H9 (cell line): ENCODE data around the gene GRIK1. TPM values are rescaled to one million over a fixed set of nuclear protein-coding genes. Genes with fewer than 3 reads are reported as not detected.

Experiments used
- DNase-seq: peaks from one replicate; pipeline ENCODE4 v3.0.0-alpha.2; 2017
- H2AFZ ChIP-seq: one replicate; pipeline ENCODE4 v1.6.1; 2013; ENCODE audit warnings: mild to moderate bottlenecking, low read length, control low read depth, moderate library complexity
- H2AK5ac ChIP-seq: 2 replicates; pipeline ENCODE4 v1.6.1; 2013; ENCODE audit warnings: low read length, control low read depth, mixed read lengths; ENCODE audit not compliant: insufficient read length
- H2BK120ac ChIP-seq: one replicate; pipeline ENCODE4 v1.6.1; 2013; ENCODE audit warnings: low read depth, mild to moderate bottlenecking, low read length, control low read depth, inconsistent platforms; ENCODE audit not compliant: poor library complexity, severe bottlenecking
- H2BK12ac ChIP-seq: 2 replicates; pipeline ENCODE4 v1.6.1; 2013; ENCODE audit warnings: low read length, control low read depth, mixed read lengths, low read depth; ENCODE audit not compliant: insufficient read length
- H2BK15ac ChIP-seq: 2 replicates; pipeline ENCODE4 v1.6.1; 2013; ENCODE audit warnings: low read depth, low read length, control low read depth
- H2BK20ac ChIP-seq: one replicate; pipeline ENCODE4 v1.6.1; 2013; ENCODE audit warnings: low read depth, mild to moderate bottlenecking, low read length, control low read depth, inconsistent platforms; ENCODE audit not compliant: poor library complexity, severe bottlenecking
- H2BK5ac ChIP-seq: 2 replicates; pipeline ENCODE4 v1.6.1; 2013; ENCODE audit warnings: low read length, control low read depth, mixed read lengths; ENCODE audit not compliant: insufficient read length
- H3K14ac ChIP-seq: 2 replicates; pipeline ENCODE4 v1.6.1; 2013; ENCODE audit warnings: low read length, control low read depth; ENCODE audit not compliant: insufficient read depth
- H3K18ac ChIP-seq: 2 replicates; pipeline ENCODE4 v1.6.1; 2013; ENCODE audit warnings: low read depth, mild to moderate bottlenecking, mixed read lengths, low read length, control low read depth; ENCODE audit not compliant: insufficient read length
- H3K23ac ChIP-seq: 2 replicates; pipeline ENCODE4 v1.6.1; 2013; ENCODE audit warnings: low read length, control low read depth, mixed read lengths, low read depth; ENCODE audit not compliant: insufficient read length
- H3K23me2 ChIP-seq: 2 replicates; pipeline ENCODE4 v1.6.1; 2013; ENCODE audit warnings: low read depth, mild to moderate bottlenecking, mixed read lengths, low read length, control low read depth; ENCODE audit not compliant: insufficient read length, poor library complexity, severe bottlenecking
- H3K27ac ChIP-seq: 2 replicates; pipeline ENCODE4 v1.5.1; 2013; ENCODE audit warnings: low read length, control low read depth, mixed read lengths, low read depth; ENCODE audit not compliant: insufficient read length
- H3K27me3 ChIP-seq: 2 replicates; pipeline ENCODE4 v1.6.1; 2013; ENCODE audit warnings: low read length, control low read depth, inconsistent platforms; ENCODE audit not compliant: insufficient read depth
- H3K4ac ChIP-seq: 2 replicates; pipeline ENCODE4 v1.6.1; 2013; ENCODE audit warnings: low read depth, mild to moderate bottlenecking, control low read depth, inconsistent platforms, low read length, moderate library complexity
- H3K4me1 ChIP-seq: 2 replicates; pipeline ENCODE4 v1.6.1; 2013; ENCODE audit warnings: low read length, control low read depth, inconsistent platforms; ENCODE audit not compliant: insufficient read depth
- H3K4me2 ChIP-seq: 2 replicates; pipeline ENCODE4 v1.6.1; 2013; ENCODE audit warnings: low read length, control low read depth, mixed read lengths; ENCODE audit not compliant: insufficient read length, insufficient read depth
- H3K56ac ChIP-seq: 2 replicates; pipeline ENCODE4 v1.6.1; 2013; ENCODE audit warnings: low read depth, mild to moderate bottlenecking, mixed read lengths, low read length, control low read depth; ENCODE audit not compliant: insufficient read length
- H3K79me1 ChIP-seq: 2 replicates; pipeline ENCODE4 v1.6.1; 2013; ENCODE audit warnings: low read depth, mild to moderate bottlenecking, moderate library complexity, low read length, control low read depth, inconsistent platforms; ENCODE audit not compliant: insufficient read depth, poor library complexity, severe bottlenecking
- H3K79me2 ChIP-seq: 2 replicates; pipeline ENCODE4 v1.6.1; 2013; ENCODE audit warnings: low read length, control low read depth, inconsistent platforms; ENCODE audit not compliant: insufficient read depth
- H3K9ac ChIP-seq: 2 replicates; pipeline ENCODE4 v1.6.1; 2013; ENCODE audit warnings: low read length, control low read depth, mixed read lengths; ENCODE audit not compliant: insufficient read length; ENCODE audit errors: extremely low read depth
- H3K9me3 ChIP-seq: one replicate; pipeline ENCODE4 v1.6.1; 2013; ENCODE audit warnings: low read depth, low read length, inconsistent platforms; ENCODE audit not compliant: control insufficient read depth
- H3T11ph ChIP-seq: one replicate; pipeline ENCODE4 v1.6.1; 2013; ENCODE audit warnings: mild to moderate bottlenecking, low read length, control low read depth, inconsistent platforms
- H4K20me1 ChIP-seq: one replicate; pipeline ENCODE4 v1.6.1; 2013; ENCODE audit not compliant: control insufficient read depth, insufficient read length, insufficient read depth
- H4K5ac ChIP-seq: 2 replicates; pipeline ENCODE4 v1.6.1; 2013; ENCODE audit warnings: low read depth, mild to moderate bottlenecking, mixed read lengths, low read length, control low read depth; ENCODE audit not compliant: insufficient read length
- H4K8ac ChIP-seq: replicated peaks from 2 replicates; pipeline ENCODE4 v1.6.1; 2013; ENCODE audit warnings: low read length, control low read depth, mixed read lengths, low read depth; ENCODE audit not compliant: insufficient read length
- H4K91ac ChIP-seq: 2 replicates; pipeline ENCODE4 v1.6.1; 2013; ENCODE audit warnings: low read depth, mild to moderate bottlenecking, moderate library complexity, mixed read lengths, low read length, control low read depth; ENCODE audit not compliant: insufficient read length
- H3K27ac Mint-ChIP-seq, 3 experiments: 2 replicates in 2 of 3; 3 replicates in 1 of 3; pipeline ENCODE4 v1.8.0; 2020 to 2021; ENCODE audit warnings: mixed read lengths in 3 of 3, mild to moderate bottlenecking in 1 of 3, moderate library complexity in 1 of 3
- H3K27me3 Mint-ChIP-seq: 2 replicates; pipeline ENCODE4 v1.8.0; 2021; ENCODE audit warnings: low read depth, mild to moderate bottlenecking, moderate library complexity, mixed read lengths
- H3K36me3 Mint-ChIP-seq, 3 experiments: 2 replicates in 2 of 3; 3 replicates in 1 of 3; pipeline ENCODE4 v1.8.0; 2020 to 2021; ENCODE audit warnings: low read depth in 3 of 3, mixed read lengths in 3 of 3; ENCODE audit not compliant: insufficient read depth in 1 of 3
- H3K4me1 Mint-ChIP-seq, 2 experiments: 2 replicates each; pipeline ENCODE4 v1.8.0; 2020; ENCODE audit warnings: mixed read lengths in 2 of 2
- H3K4me3 Mint-ChIP-seq, 2 experiments: 2 replicates in 1 of 2; 3 replicates in 1 of 2; pipeline ENCODE4 v1.8.0; 2020 to 2021; ENCODE audit warnings: mild to moderate bottlenecking in 2 of 2, mixed read lengths in 2 of 2, moderate library complexity in 1 of 2
- H3K9me3 Mint-ChIP-seq, 2 experiments: 2 replicates in 1 of 2; 3 replicates in 1 of 2; pipeline ENCODE4 v1.8.0; 2020; ENCODE audit warnings: mild to moderate bottlenecking in 2 of 2, mixed read lengths in 2 of 2, moderate library complexity in 1 of 2
- WGBS: extraction: QIAGEN DNeasy Blood & Tissue Kit; methylation state at CpG from one replicate; pipeline ENCODE4 v1.1.7; 2013; ENCODE audit warnings: missing lambda C conversion rate, low lambda C conversion rate, mixed read lengths; ENCODE audit not compliant: insufficient read length; ENCODE audit errors: extremely low coverage; 5-methylcytosine and 5-hydroxymethylcytosine counted together
- total RNA-seq: library from RNA; stranded (reverse); gene quantifications from 2 replicates; pipeline ENCODE4 v1.2.1, GENCODE V29; 2021
- TF ChIP-seq, protein P1 (sequence below): fragments of 200-600 bp; sonication (generic); conservative IDR thresholded peaks from 3 replicates; pipeline ENCODE4 v1.8.0; 2021; ENCODE audit warnings: antibody characterized with exemption, mild to moderate bottlenecking

GRIK1 gene
- total RNA-seq, 1 experiment from 2014 or later = not detected

DNA sequence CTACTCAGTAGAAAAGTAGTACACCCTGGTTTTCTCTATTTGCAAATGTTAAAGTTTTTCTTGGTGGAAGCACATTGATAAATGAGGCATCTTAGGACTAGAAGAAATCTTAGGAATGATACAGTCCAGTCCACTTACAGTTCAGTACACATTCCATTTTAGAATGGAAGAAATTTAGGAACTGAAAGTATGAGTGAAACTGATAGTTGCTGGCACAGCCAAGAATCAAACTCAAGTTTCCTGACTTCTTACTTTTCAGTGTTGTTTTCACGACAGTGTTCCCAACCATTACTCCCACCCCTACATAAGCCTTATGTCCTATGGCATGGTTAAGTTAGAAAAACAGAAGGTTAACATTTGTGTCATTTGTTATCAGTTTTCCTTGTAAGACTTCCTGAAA, 382.6 kb downstream of the GRIK1 start:
- no peaks in the 10 kb centered on the region for H3K27me3 Mint-ChIP-seq
- no peak overlapping the region for H3K14ac ChIP-seq
- WGBS = no CpG with 5 or more reads among the region's 1 CpG
- no peak overlapping the region for H3T11ph ChIP-seq
- no peak overlapping the region for H2BK12ac ChIP-seq
- no peak overlapping the region for H2BK15ac ChIP-seq
- H3K4me2 ChIP-seq = no peak overlapping the region
- no peak overlapping the region for H4K8ac ChIP-seq
- no peaks in the 10 kb centered on the region for H4K20me1 ChIP-seq
- no peak overlapping the region for H2AFZ ChIP-seq
- H3K4me1 Mint-ChIP-seq = no peaks in the 10 kb centered on the region
- H2BK5ac ChIP-seq = no peak overlapping the region
- H3K9ac ChIP-seq = no peak overlapping the region
- H3K56ac ChIP-seq = no peak overlapping the region
- TF ChIP-seq, protein P1, sequence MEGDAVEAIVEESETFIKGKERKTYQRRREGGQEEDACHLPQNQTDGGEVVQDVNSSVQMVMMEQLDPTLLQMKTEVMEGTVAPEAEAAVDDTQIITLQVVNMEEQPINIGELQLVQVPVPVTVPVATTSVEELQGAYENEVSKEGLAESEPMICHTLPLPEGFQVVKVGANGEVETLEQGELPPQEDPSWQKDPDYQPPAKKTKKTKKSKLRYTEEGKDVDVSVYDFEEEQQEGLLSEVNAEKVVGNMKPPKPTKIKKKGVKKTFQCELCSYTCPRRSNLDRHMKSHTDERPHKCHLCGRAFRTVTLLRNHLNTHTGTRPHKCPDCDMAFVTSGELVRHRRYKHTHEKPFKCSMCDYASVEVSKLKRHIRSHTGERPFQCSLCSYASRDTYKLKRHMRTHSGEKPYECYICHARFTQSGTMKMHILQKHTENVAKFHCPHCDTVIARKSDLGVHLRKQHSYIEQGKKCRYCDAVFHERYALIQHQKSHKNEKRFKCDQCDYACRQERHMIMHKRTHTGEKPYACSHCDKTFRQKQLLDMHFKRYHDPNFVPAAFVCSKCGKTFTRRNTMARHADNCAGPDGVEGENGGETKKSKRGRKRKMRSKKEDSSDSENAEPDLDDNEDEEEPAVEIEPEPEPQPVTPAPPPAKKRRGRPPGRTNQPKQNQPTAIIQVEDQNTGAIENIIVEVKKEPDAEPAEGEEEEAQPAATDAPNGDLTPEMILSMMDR = no peak
- no peak overlapping the region for H3K27ac ChIP-seq
- no peak overlapping the region for H3K4me3 Mint-ChIP-seq
- no peak overlapping the region for H2AK5ac ChIP-seq
- H3K18ac ChIP-seq = no peak overlapping the region
- H3K79me2 ChIP-seq = no peaks in the 10 kb centered on the region
- H3K79me1 ChIP-seq = no peaks in the 10 kb centered on the region
- no peak overlapping the region for H4K91ac ChIP-seq
- H3K27ac Mint-ChIP-seq = no peak overlapping the region
- no peak overlapping the region for H4K5ac ChIP-seq
- no peak overlapping the region for H3K4ac ChIP-seq
- no peaks in the 10 kb centered on the region for H3K36me3 Mint-ChIP-seq
- H3K23ac ChIP-seq = no peak overlapping the region
- H2BK20ac ChIP-seq = no peak overlapping the region
- no peaks in the 10 kb centered on the region for H3K4me1 ChIP-seq
- H3K27me3 ChIP-seq = no peaks in the 10 kb centered on the region
- H3K9me3 Mint-ChIP-seq = no peaks in the 10 kb centered on the region
- DNase-seq = no peak
- no peaks in the 10 kb centered on the region for H3K23me2 ChIP-seq
- H3K9me3 ChIP-seq = no peaks in the 10 kb centered on the region
- no peak overlapping the region for H2BK120ac ChIP-seq
